K562 (cell line): ENCODE measurements around the gene LNX2. TPM values are rescaled to one million over a fixed set of nuclear protein-coding genes. Genes with fewer than 3 reads are reported as not detected.

Experiments
- ATAC-seq: fragments of 200-7000 bp; cut with Tn5 transposase; 3 replicates; pipeline ENCODE4 v1.9.1; 2020; ENCODE audit warnings: moderate library complexity
- BruUV-seq: library from RNA; stranded (reverse); fragments of 400-500 nt; replicated peaks from 2 replicates; lab custom pipeline; 2021; lab: Mats Ljungman, UMichigan
- CTCF ChIA-PET: fragments of 300-600 bp; formaldehyde crosslinking; extraction: SDS; loops from one replicate; lab custom pipeline; 2021; ENCODE audit warnings: low intra/inter-chr PET ratio; lab: Yijun Ruan, JAX
- POLR2A ChIA-PET: fragments of 300-600, 350-650 bp; sonication (Branson Sonifier 250); formaldehyde crosslinking; extraction: SDS; loops from one replicate; lab custom pipeline; 2021; ENCODE audit warnings: antibody characterized with exemption, inconsistent platforms; lab: Yijun Ruan, JAX
- DNase-seq, 4 experiments: peaks; one replicate each; pipeline versions ENCODE4 v3.0.0 to v3.0.0-alpha.2; 2011 to 2018; ENCODE audit warnings: low spot score in 3 of 4, mixed read lengths in 3 of 4; ENCODE audit errors: extremely low read depth in 1 of 4
- FAIRE-seq: peaks from 2 replicates; lab custom pipeline; 2011; peaks lifted over from hg19 to GRCh38; lab: Jason Lieb, UNC
- H2AFZ ChIP-seq: 2 replicates; pipeline ENCODE4 v1.6.0; 2011; ENCODE audit warnings: low read depth, low read length, control low read depth, inconsistent platforms
- H3K27ac ChIP-seq: fragments of 200-600 bp; 3 replicates; pipeline ENCODE4 v1.8.0; 2011; ENCODE audit warnings: low read depth, mild to moderate bottlenecking, control low read depth, inconsistent platforms, low read length, moderate library complexity, mixed read lengths; ENCODE audit errors: extremely low read depth
- H3K27me3 ChIP-seq, 2 experiments: fragments of 300-600 bp in 1 of 2; 2 replicates in 1 of 2; 3 replicates in 1 of 2; pipeline versions ENCODE4 v1.6.0 to v1.8.0; 2011; ENCODE audit warnings: inconsistent platforms in 2 of 2, low read length in 2 of 2, mild to moderate bottlenecking in 1 of 2, mixed read lengths in 1 of 2, moderate library complexity in 1 of 2; ENCODE audit not compliant: control insufficient read depth in 2 of 2, insufficient read depth in 2 of 2
- H3K36me3 ChIP-seq: fragments of 300-600 bp; 3 replicates; pipeline ENCODE4 v1.8.0; 2011; ENCODE audit warnings: mild to moderate bottlenecking, low read length, inconsistent platforms; ENCODE audit not compliant: control insufficient read depth, insufficient read depth
- H3K4me1 ChIP-seq, 2 experiments: fragments of 200-600 bp in 1 of 2; replicated peaks in 1 of 2; 2 replicates in 1 of 2; 3 replicates in 1 of 2; pipeline versions ENCODE4 v1.5.1 to v1.8.0; 2011; ENCODE audit warnings: inconsistent platforms in 2 of 2, low read length in 2 of 2, mild to moderate bottlenecking in 1 of 2, mixed read lengths in 1 of 2, moderate library complexity in 1 of 2; ENCODE audit not compliant: control insufficient read depth in 2 of 2, insufficient read depth in 2 of 2
- H3K4me2 ChIP-seq: 2 replicates; pipeline ENCODE4 v1.6.1; 2011; ENCODE audit warnings: low read length, control low read depth, inconsistent platforms, mixed read lengths; ENCODE audit not compliant: insufficient read depth
- H3K4me3 ChIP-seq: fragments of 200-600 bp; sonication (generic), shearing (Covaris generic); 2 replicates; pipeline ENCODE4 v1.5.1; 2016; ENCODE audit warnings: control low read depth, inconsistent platforms
- H3K79me2 ChIP-seq: fragments of 200-600 bp; 3 replicates; pipeline ENCODE4 v1.8.0; 2011; ENCODE audit warnings: low read length, inconsistent platforms; ENCODE audit not compliant: control insufficient read depth, insufficient read depth
- H3K9ac ChIP-seq, 2 experiments: 2 replicates each; pipeline versions ENCODE4 v1.6.0 to v1.6.1; 2011; ENCODE audit warnings: low read depth in 2 of 2, low read length in 2 of 2, control low read depth in 1 of 2, inconsistent platforms in 1 of 2, mild to moderate bottlenecking in 1 of 2, mixed read lengths in 1 of 2; ENCODE audit not compliant: insufficient read depth in 1 of 2
- H3K9me1 ChIP-seq: one replicate; pipeline ENCODE4 v1.6.0; 2011; ENCODE audit warnings: inconsistent platforms, mild to moderate bottlenecking, low read length, moderate library complexity; ENCODE audit not compliant: control insufficient read depth, insufficient read depth
- H3K9me3 ChIP-seq: replicated peaks from 2 replicates; pipeline ENCODE4 v1.5.1; 2011; ENCODE audit warnings: low read depth, low read length, inconsistent platforms; ENCODE audit not compliant: control insufficient read depth, insufficient read depth
- H4K20me1 ChIP-seq: replicated peaks from 2 replicates; pipeline ENCODE4 v1.6.1; 2011; ENCODE audit warnings: low read length, inconsistent platforms, mixed read lengths; ENCODE audit not compliant: control insufficient read depth, insufficient read depth
- ADNP ChIP-seq: fragments of 200-800 bp; sonication (Bioruptor generic); IDR thresholded peaks from 2 replicates; pipeline ENCODE4 v1.6.1; 2016; ENCODE audit warnings: missing genetic modification characterization, missing compliant biosample characterization
- EHMT2 ChIP-seq: fragments of 450-650 bp; IDR thresholded peaks from 2 replicates; pipeline ENCODE4 v1.6.1; 2018; ENCODE audit warnings: antibody characterized with exemption
- HNRNPLL ChIP-seq: fragments of 200-400 bp; formaldehyde crosslinking; IDR thresholded peaks from 2 replicates; pipeline ENCODE4 v1.6.1; 2017; ENCODE audit warnings: low read length, low read depth, mild to moderate bottlenecking; ENCODE audit not compliant: poor library complexity, severe bottlenecking
- TFAM ChIP-seq: fragments of 250-450 bp; sonication (Bioruptor Pico); conservative IDR thresholded peaks from 2 replicates; pipeline ENCODE4 v1.5.0; 2021; ENCODE audit warnings: mild to moderate bottlenecking, moderate library complexity
- WGBS: fragments of 100-300 bp; shearing (Covaris generic); methylation state at CpG from one replicate; pipeline ENCODE4 v1.1.6; 2016; ENCODE audit warnings: low coverage, mixed read lengths; ENCODE audit not compliant: insufficient coverage; ENCODE audit errors: missing lambda C conversion rate; 5-methylcytosine and 5-hydroxymethylcytosine counted together
- in situ Hi-C: fragments of 300-500 bp; cut with MboI; formaldehyde crosslinking; loops from 4 replicates; pipeline ENCODE4 v1.15.0; 2018; ENCODE audit warnings: inconsistent platforms, mixed read lengths
- intact Hi-C: fragments of 100-400 bp; cut with micrococcal nuclease; formaldehyde crosslinking; loops from 2 replicates; pipeline ENCODE4 v1.14.2; 2022
- polyA plus RNA-seq, 8 experiments: library from polyadenylated mRNA; depleted of rRNA in 4 of 8; stranded (reverse) in 5 of 8; unstranded in 3 of 8; fragments of >200 nt; fragmentation: Nextera tagmentation in 2 of 8; fragmentation: Illumina TruSeq in 1 of 8; extraction: Ambion mirVana in 2 of 8; extraction: Trizol in 1 of 8; gene quantifications; 2 replicates each; pipeline versions ENCODE4 v1.2.1 to v1.2.3, GENCODE V29; 2011 to 2014; ENCODE audit warnings: inconsistent platforms in 1 of 8, missing spikeins in 1 of 8
- total RNA-seq, 7 experiments: library from RNA; depleted of rRNA in 6 of 7; stranded (reverse); fragments of >200 nt in 6 of 7; fragmentation: Illumina TruSeq in 2 of 7; extraction: Trizol in 2 of 7; gene quantifications; 2 replicates each; pipeline versions ENCODE4 v1.2.1 to v1.2.3, GENCODE V29; 2011 to 2021; ENCODE audit warnings: low replicate concordance in 1 of 7
- TF ChIP-seq, protein P1 (sequence below): IDR thresholded peaks from 2 replicates; pipeline ENCODE4 v1.6.1; 2011; ENCODE audit not compliant: insufficient read length; ENCODE audit errors: extremely low read depth

The LNX2 gene
- total and polyA plus RNA-seq, 9 of the 15 experiments (the other 6 are each of a cell fraction or from before 2014, with no cell fraction given) = 1.5 to 5.5 (median 4.0) TPM

DNA sequence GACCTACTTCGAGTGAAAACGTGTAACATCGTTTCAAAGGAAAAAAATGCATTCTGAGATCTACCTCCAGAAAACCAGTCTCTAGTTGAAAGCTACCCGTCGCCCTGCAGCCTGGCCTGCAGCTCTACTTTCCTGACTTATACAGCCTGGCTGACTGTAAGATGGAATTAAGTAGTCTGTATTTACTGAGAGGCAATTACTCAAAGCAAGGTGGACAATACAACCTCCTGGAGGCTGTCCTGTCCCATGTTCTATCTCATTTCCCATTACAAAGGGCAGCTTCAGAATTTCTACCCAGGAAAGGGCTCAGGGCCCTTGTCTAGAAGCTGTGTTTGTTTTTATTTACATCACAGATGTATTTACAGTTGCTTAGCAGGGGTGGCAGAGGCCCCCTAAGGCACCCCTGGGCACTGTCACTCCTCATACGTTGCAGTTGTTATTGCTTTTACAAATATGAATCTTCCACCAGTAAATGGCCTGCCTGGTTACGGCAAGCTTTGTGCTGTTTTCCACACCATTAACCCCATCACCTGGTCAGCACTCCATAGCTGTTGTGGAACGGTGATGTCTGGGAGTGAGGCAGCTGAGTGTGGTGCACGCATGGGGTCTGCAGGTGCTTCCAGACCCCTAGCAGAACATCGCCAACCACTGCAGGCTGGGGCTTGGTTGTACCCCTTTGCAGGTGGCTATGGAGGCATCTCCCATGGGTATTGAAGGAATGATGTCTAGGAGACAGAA is 123.6 kb downstream of the LNX2 start:
- ATAC-seq = no peak
- no peak for FAIRE-seq
- ChIA-PET POLR2A (no interaction called here), CTCF (no interaction called here)
- Histone ChIP-seq H3K27ac (no peak overlapping the region), H3K27me3 (peaks cover 4 to 39% of the 10 kb centered on the region in 2 experiments; a peak in 3 of 5 replicates), H3K4me1 (no peaks in the 10 kb centered on the region), H2AFZ (no peak overlapping the region), H3K9me1 (no peaks in the 10 kb centered on the region), H3K79me2 (no peaks in the 10 kb centered on the region), H3K36me3 (no peaks in the 10 kb centered on the region), H3K9ac (no peak overlapping the region), H3K9me3 (no peaks in the 10 kb centered on the region), H3K4me2 (no peak overlapping the region), H3K4me3 (no peak overlapping the region), H4K20me1 (no peaks in the 10 kb centered on the region)
- WGBS = 3% methylated on average over 10 of the region's 10 CpGs
- TF ChIP-seq ADNP (tag) (no peak), HNRNPLL (no peak), TFAM (CRISPR knock-in tag) (no peak), EHMT2 (no peak)
- TF ChIP-seq, protein P1, sequence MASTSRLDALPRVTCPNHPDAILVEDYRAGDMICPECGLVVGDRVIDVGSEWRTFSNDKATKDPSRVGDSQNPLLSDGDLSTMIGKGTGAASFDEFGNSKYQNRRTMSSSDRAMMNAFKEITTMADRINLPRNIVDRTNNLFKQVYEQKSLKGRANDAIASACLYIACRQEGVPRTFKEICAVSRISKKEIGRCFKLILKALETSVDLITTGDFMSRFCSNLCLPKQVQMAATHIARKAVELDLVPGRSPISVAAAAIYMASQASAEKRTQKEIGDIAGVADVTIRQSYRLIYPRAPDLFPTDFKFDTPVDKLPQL = no peak
- intact Hi-C loops (no loop called here), in situ Hi-C loops (no loop called here)
- BruUV-seq = no TSS peak
- no peak for DNase-seq
